AG09319 (cell line): ENCODE data around the gene WDFY2.

Experiments used
- DNase-seq: peaks from one replicate; pipeline ENCODE4 v3.0.0-alpha.2; 2010; ENCODE audit warnings: low read depth; ENCODE audit errors: extremely low read depth
- TF ChIP-seq, protein P1 (sequence below): IDR thresholded peaks from 2 replicates; pipeline ENCODE4 v1.5.1; 2011; ENCODE audit warnings: low read depth, mild to moderate bottlenecking, inconsistent platforms, low read length, moderate library complexity

Gene WDFY2

GRCh38 chr13:51626749-51627148, 42.5 kb downstream of the WDFY2 start:
- no peak for DNase-seq
- TF ChIP-seq, protein P1, sequence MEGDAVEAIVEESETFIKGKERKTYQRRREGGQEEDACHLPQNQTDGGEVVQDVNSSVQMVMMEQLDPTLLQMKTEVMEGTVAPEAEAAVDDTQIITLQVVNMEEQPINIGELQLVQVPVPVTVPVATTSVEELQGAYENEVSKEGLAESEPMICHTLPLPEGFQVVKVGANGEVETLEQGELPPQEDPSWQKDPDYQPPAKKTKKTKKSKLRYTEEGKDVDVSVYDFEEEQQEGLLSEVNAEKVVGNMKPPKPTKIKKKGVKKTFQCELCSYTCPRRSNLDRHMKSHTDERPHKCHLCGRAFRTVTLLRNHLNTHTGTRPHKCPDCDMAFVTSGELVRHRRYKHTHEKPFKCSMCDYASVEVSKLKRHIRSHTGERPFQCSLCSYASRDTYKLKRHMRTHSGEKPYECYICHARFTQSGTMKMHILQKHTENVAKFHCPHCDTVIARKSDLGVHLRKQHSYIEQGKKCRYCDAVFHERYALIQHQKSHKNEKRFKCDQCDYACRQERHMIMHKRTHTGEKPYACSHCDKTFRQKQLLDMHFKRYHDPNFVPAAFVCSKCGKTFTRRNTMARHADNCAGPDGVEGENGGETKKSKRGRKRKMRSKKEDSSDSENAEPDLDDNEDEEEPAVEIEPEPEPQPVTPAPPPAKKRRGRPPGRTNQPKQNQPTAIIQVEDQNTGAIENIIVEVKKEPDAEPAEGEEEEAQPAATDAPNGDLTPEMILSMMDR, result no peak

DNA sequence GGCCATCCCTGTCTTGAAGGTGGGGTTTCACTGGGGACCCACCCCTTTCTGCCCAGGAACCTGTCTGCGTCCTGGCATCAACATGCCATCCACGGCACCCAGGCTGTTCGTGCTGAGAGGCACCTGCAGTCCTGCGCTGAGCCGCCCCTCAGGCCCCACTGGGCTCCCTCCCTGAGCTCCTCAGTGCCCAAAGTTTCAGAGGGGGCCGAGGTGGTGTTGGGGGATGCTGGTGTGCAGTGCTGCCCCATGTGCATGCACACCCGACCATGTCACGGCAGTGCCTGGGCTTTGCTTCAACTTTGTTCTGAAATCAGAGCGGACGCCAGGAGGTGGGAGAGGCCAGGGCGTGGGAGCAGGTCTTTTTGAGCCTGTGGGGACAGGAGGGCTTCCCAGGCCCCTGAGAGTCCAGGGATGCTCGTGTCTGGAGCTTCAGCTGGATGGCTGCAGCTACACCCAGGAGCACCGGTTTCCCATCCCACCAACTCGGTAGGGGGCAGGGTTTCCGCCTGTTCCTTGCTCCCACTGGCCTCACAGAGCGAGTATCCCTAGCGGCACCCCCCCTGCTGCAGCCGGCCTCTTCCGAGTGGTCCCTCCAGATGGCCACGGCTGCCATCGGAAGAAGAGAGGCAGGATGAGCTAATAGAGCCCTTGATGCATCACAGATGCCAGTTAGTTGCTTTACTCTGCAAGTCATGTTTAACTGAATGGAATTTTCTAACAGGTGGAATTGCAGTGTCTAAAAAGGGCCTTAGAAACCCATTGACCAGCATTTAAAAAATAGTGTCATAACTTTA, 44.0 kb downstream of the WDFY2 start:
- no peak for DNase-seq
- TF ChIP-seq, protein P1, result no peak

DNA sequence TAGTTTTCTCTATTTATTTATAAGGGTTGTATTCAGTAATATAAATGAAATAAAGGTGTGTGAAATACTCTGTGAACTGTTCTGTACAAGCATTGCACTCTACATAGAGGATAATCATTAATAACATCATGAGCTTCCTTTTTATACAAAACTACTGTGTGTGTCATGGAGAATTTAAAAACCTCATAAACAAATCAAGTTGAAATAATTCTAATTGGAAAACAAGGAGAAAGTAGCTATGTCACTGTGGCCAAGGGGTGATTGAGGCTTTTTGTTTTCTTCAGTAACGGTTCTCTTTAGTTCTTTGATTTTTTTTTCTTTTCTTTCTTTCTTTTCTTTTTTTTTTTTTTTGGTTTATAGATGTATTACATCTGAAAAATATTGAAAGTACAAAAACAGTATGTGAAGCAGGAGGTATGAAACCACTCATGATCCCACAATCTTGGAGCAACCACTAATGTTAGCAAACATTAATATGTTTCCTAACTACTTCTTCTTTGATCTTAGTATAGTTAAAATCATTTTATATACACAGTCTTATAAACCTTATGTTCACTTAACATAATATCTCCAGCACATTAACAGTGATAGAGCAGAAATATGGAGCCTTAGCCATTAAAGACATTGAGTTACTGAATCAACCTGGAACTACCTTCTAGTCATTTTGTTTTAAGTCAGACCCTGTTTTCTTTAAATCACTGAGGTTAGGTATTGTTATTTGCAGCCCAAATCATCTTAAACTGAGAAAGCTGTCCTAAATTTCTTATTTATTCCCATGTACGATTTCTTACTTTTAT, 45.4 kb downstream of the WDFY2 start:
- TF ChIP-seq, protein P1, result no peak
- DNase-seq, result no peak

DNA sequence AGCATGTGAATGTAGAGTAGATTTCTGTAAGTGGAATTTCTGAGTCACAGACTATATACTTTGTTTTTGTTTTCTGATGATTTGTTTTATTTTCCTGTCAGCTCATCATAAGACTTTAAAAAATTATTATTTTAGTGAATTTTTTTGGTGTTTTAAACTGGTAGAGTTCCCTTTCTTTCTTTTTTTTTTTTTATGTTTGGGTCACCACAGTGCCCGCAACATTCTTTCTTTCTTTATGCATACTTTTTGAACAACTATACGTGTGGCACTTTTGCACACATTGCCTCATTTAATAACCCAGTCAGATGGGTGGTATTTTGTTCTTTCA, 46.0 kb downstream of the WDFY2 start:
- no peak for DNase-seq
- TF ChIP-seq, protein P1, result no peak

DNA sequence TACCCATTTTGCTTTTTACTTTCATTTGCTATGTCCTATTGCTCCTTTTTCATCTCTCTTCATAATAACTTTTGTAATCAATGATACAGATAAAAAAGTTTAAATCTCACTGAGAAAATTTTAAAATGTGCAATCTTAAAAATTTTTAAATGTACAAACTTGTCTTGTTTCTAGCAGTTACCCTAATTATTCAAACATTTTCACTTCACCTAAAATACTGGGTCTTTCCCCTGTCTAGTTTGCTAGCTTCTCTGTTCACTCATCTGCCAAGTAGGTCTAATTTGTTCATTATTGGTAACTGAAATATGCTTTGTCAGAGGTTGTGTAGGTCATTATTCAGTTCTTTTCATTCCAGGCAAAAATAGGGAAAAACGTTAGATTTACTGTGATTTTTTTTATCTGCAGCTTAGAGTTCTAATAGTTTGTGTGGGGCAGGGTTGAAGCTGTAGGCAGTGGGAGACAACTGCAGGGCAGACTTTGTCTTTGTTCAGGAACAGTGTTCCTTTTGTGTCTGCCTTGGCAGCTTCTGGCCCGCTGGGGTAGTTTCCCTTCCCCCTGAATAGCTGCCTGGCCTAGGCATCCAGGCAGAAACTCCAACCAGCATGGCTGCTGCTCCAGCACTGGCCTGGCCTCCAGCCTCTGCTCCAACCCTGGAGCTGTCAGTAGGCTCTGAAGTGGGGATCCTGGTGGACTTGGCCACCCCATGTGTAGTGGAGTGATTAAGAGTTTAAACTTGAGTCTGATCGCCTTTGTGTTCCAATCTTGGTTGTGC, 48.5 kb downstream of the WDFY2 start:
- DNase-seq, result no peak
- TF ChIP-seq, protein P1, result no peak

- DNase-seq, result no peak
- TF ChIP-seq, protein P1, result no peak
Observed at GRCh38 chr13:51635137-51635878, 51.0 kb downstream of the WDFY2 start.
